Duodenal mucosa (tissue), 2 donors: ENCODE data around the gene SPTAN1.
"Not testable (repeated sequence)": the region's sequence is repeated elsewhere in the genome, so short reads cannot be mapped to it uniquely, and the experiment has no call there.

ENCODE experiments used
- H3K27ac ChIP-seq: one replicate; pipeline ENCODE4 v1.7.0; 2013; ENCODE audit warnings: low read depth, low read length
- H3K27me3 ChIP-seq, 2 donors: one replicate each; pipeline ENCODE4 v1.7.0; 2013; ENCODE audit warnings: low read length in 2 of 2, control low read depth in 1 of 2; ENCODE audit not compliant: insufficient read depth in 2 of 2, control insufficient read depth in 1 of 2
- H3K36me3 ChIP-seq, 2 donors: one replicate each; pipeline ENCODE4 v1.7.0; 2013; ENCODE audit warnings: low read length in 2 of 2, control low read depth in 1 of 2; ENCODE audit not compliant: insufficient read depth in 2 of 2, control insufficient read depth in 1 of 2
- H3K4me1 ChIP-seq, 2 donors: one replicate each; pipeline ENCODE4 v1.7.0; 2013; ENCODE audit warnings: low read length in 2 of 2, control low read depth in 1 of 2; ENCODE audit not compliant: insufficient read depth in 2 of 2, control insufficient read depth in 1 of 2
- H3K4me3 ChIP-seq, 2 donors: one replicate each; pipeline ENCODE4 v1.7.0; 2013; ENCODE audit warnings: low read length in 2 of 2, low read depth in 1 of 2
- H3K9ac ChIP-seq, 2 donors: one replicate each; pipeline ENCODE4 v1.7.0; 2013; ENCODE audit warnings: low read length in 2 of 2, low read depth in 1 of 2
- H3K9me3 ChIP-seq, 2 donors: one replicate each; pipeline ENCODE4 v1.7.0; 2013; ENCODE audit warnings: low read length in 2 of 2, control low read depth in 1 of 2; ENCODE audit not compliant: control insufficient read depth in 1 of 2

The SPTAN1 gene

GRCh38 chr9:128654481-128654880 lies 102.1 kb downstream of the SPTAN1 start:
- no peaks in the 10 kb centered on the region for H3K4me1 ChIP-seq
- no peak overlapping the region for H3K4me3 ChIP-seq
- no peak overlapping the region for H3K9ac ChIP-seq
- no peak overlapping the region for H3K27ac ChIP-seq
- no peaks in the 10 kb centered on the region for H3K9me3 ChIP-seq
- H3K27me3 ChIP-seq: no peaks in the 10 kb centered on the region
- H3K36me3 ChIP-seq: no peaks in the 10 kb centered on the region

GRCh38 chr9:128656416-128657343 lies 104.3 kb downstream of the SPTAN1 start, which contains the start of gene DYNC2I2:
Gene DYNC2I2, minus strand, starts transcription at chr9:128656847. Its CDS starts 121 bp downstream, at chr9:128656726.
- H3K4me1 ChIP-seq: no peaks in the 10 kb centered on the region
- H3K27me3 ChIP-seq: no peaks in the 10 kb centered on the region
- H3K9ac ChIP-seq: peak within 1 kb of the TSS; percentile 95 to 96
- peak within 1 kb of the TSS; percentile 99 for H3K27ac ChIP-seq
- H3K36me3 ChIP-seq: no peaks in the 10 kb centered on the region
- H3K4me3 ChIP-seq: peak within 1 kb of the TSS; percentile 84 to 85
- no peaks in the 10 kb centered on the region for H3K9me3 ChIP-seq

- no peaks in the 10 kb centered on the region for H3K9me3 ChIP-seq
- no peaks in the 10 kb centered on the region for H3K27me3 ChIP-seq
- H3K36me3 ChIP-seq: no peaks in the 10 kb centered on the region
- H3K27ac ChIP-seq: peak overlapping the region; percentile 99
- H3K4me1 ChIP-seq: no peaks in the 10 kb centered on the region
- peak overlapping the region; percentile 84 to 85 for H3K4me3 ChIP-seq
- peak overlapping the region; percentile 95 to 96 for H3K9ac ChIP-seq
Observed at GRCh38 chr9:128657344-128657704, 104.9 kb downstream of the SPTAN1 start.

GRCh38 chr9:128657796-128658195 lies 105.4 kb downstream of the SPTAN1 start:
- Histone ChIP-seq H3K36me3 (no peaks in the 10 kb centered on the region), H3K9me3 (no peaks in the 10 kb centered on the region), H3K9ac (no peak overlapping the region), H3K4me1 (no peaks in the 10 kb centered on the region), H3K27me3 (no peaks in the 10 kb centered on the region), H3K4me3 (no peak overlapping the region), H3K27ac (no peak overlapping the region)

GRCh38 chr9:128666481-128666941 lies 114.1 kb downstream of the SPTAN1 start:
- H3K9ac ChIP-seq, H3K9me3 ChIP-seq, H3K27me3 ChIP-seq, H3K27ac ChIP-seq, H3K36me3 ChIP-seq, H3K4me3 ChIP-seq, H3K4me1 ChIP-seq: not testable (repeated sequence)

GRCh38 chr9:128669786-128670185 lies 117.4 kb downstream of the SPTAN1 start:
- no peaks in the 10 kb centered on the region for H3K27me3 ChIP-seq
- H3K9me3 ChIP-seq: no peaks in the 10 kb centered on the region
- H3K27ac ChIP-seq: no peak overlapping the region
- no peaks in the 10 kb centered on the region for H3K4me1 ChIP-seq
- H3K36me3 ChIP-seq: no peaks in the 10 kb centered on the region
- no peak overlapping the region for H3K4me3 ChIP-seq
- no peak overlapping the region for H3K9ac ChIP-seq

- H3K4me3 ChIP-seq: no peak overlapping the region
- H3K27me3 ChIP-seq: no peaks in the 10 kb centered on the region
- no peaks in the 10 kb centered on the region for H3K36me3 ChIP-seq
- H3K9ac ChIP-seq: no peak overlapping the region
- H3K9me3 ChIP-seq: no peaks in the 10 kb centered on the region
- H3K27ac ChIP-seq: no peak overlapping the region
- H3K4me1 ChIP-seq: peaks cover 0 to 3% of the 10 kb centered on the region in 2 donors
Observed at GRCh38 chr9:128675382-128675781, 123.0 kb downstream of the SPTAN1 start.

- H3K27ac ChIP-seq: no peak overlapping the region
- H3K9me3 ChIP-seq: no peaks in the 10 kb centered on the region
- H3K27me3 ChIP-seq: no peaks in the 10 kb centered on the region
- H3K4me3 ChIP-seq: peak overlapping the region in 1 of 2 donors; percentile 59
- H3K36me3 ChIP-seq: no peaks in the 10 kb centered on the region
- H3K4me1 ChIP-seq: peaks cover 0 to 3% of the 10 kb centered on the region in 2 donors
- no peak overlapping the region for H3K9ac ChIP-seq
Observed at GRCh38 chr9:128677794-128678193, 125.4 kb downstream of the SPTAN1 start.
